H1 (cell line): ENCODE results near the gene IAPP. TPM values are rescaled to one million over a fixed set of nuclear protein-coding genes. Genes with fewer than 3 reads are reported as not detected.

Source experiments
- CTCF ChIA-PET: fragments of 300-600 bp; sonication (Branson Sonifier 250); formaldehyde crosslinking; loops from one replicate; lab custom pipeline; 2021; ENCODE audit not compliant: partially characterized antibody; lab: Charles Lee
- POLR2A ChIA-PET: fragments of 300-600 bp; sonication (Branson Sonifier 250); formaldehyde crosslinking; loops from one replicate; lab custom pipeline; 2021; ENCODE audit warnings: inconsistent platforms; ENCODE audit not compliant: partially characterized antibody; lab: Charles Lee
- DNase-seq, 2 experiments: peaks; one replicate each; pipeline versions ENCODE4 v3.0.0 to v3.0.0-alpha.2; 2010 to 2022; ENCODE audit warnings: low spot score in 2 of 2, low read depth in 1 of 2, mixed read lengths in 1 of 2
- FAIRE-seq: peaks from 2 replicates; lab custom pipeline; 2011; peaks lifted over from hg19 to GRCh38; lab: Jason Lieb, UNC
- H2AFZ ChIP-seq: 2 replicates; pipeline ENCODE4 v1.8.1; 2012; ENCODE audit warnings: low read length, inconsistent platforms
- H2AK5ac ChIP-seq: 2 replicates; pipeline ENCODE4 v1.6.1; 2013; ENCODE audit warnings: low read depth, low read length
- H2BK120ac ChIP-seq: replicated peaks from 2 replicates; pipeline ENCODE3; 2013; ENCODE audit warnings: low read depth, low read length, inconsistent platforms
- H2BK12ac ChIP-seq: 2 replicates; pipeline ENCODE4 v1.6.1; 2013; ENCODE audit warnings: low read depth, low read length
- H2BK15ac ChIP-seq: 2 replicates; pipeline ENCODE4 v1.6.1; 2013; ENCODE audit warnings: low read length
- H2BK20ac ChIP-seq: 2 replicates; pipeline ENCODE4 v1.6.1; 2013; ENCODE audit warnings: low read length
- H2BK5ac ChIP-seq: 2 replicates; pipeline ENCODE4 v1.6.1; 2013; ENCODE audit warnings: low read depth, low read length
- H3K14ac ChIP-seq: 2 replicates; pipeline ENCODE4 v1.6.1; 2013; ENCODE audit warnings: inconsistent platforms; ENCODE audit not compliant: insufficient read length
- H3K18ac ChIP-seq: 2 replicates; pipeline ENCODE4 v1.6.1; 2013; ENCODE audit warnings: low read length; ENCODE audit errors: extremely low read depth
- H3K23ac ChIP-seq: 2 replicates; pipeline ENCODE4 v1.6.1; 2013; ENCODE audit warnings: inconsistent platforms; ENCODE audit not compliant: insufficient read length
- H3K23me2 ChIP-seq: 2 replicates; pipeline ENCODE4 v1.6.1; 2013; ENCODE audit warnings: low read depth, low read length
- H3K27ac ChIP-seq: 2 replicates; pipeline ENCODE4 v1.6.1; 2011; ENCODE audit warnings: low read depth, low read length, inconsistent platforms
- H3K27me3 ChIP-seq, 4 experiments: replicated peaks in 1 of 4; 1 replicate in 1 of 4; 2 replicates in 3 of 4; pipeline versions ENCODE4 v1.6.1 to v1.8.1; 2011 to 2013; ENCODE audit warnings: low read length in 3 of 4, mild to moderate bottlenecking in 3 of 4, inconsistent platforms in 2 of 4, mixed read lengths in 2 of 4, moderate library complexity in 1 of 4; ENCODE audit not compliant: control insufficient read depth in 3 of 4, insufficient read depth in 3 of 4; ENCODE audit errors: extremely low read depth in 1 of 4
- H3K36me3 ChIP-seq, 4 experiments: 2 replicates each; pipeline versions ENCODE4 v1.6.1 to v1.8.1; 2011 to 2013; ENCODE audit warnings: mild to moderate bottlenecking in 4 of 4, low read length in 3 of 4, moderate library complexity in 2 of 4, control low read depth in 1 of 4, inconsistent platforms in 1 of 4; ENCODE audit not compliant: insufficient read depth in 4 of 4, control insufficient read depth in 2 of 4
- H3K4ac ChIP-seq: replicated peaks from 2 replicates; pipeline ENCODE3; 2013; ENCODE audit warnings: low read length, low read depth, mixed read lengths, inconsistent platforms; ENCODE audit not compliant: insufficient read length
- H3K4me1 ChIP-seq, 4 experiments: replicated peaks in 1 of 4; 1 replicate in 1 of 4; 2 replicates in 3 of 4; pipeline versions ENCODE4 v1.6.1 to v1.8.1; 2011 to 2013; ENCODE audit warnings: low read length in 3 of 4, inconsistent platforms in 2 of 4, mixed read lengths in 1 of 4; ENCODE audit not compliant: insufficient read depth in 4 of 4, control insufficient read depth in 3 of 4
- H3K4me2 ChIP-seq, 2 experiments: 2 replicates each; pipeline versions ENCODE4 v1.6.1 to v1.8.1; 2011 to 2013; ENCODE audit warnings: low read depth in 2 of 2, low read length in 2 of 2, control low read depth in 1 of 2, inconsistent platforms in 1 of 2, mild to moderate bottlenecking in 1 of 2; ENCODE audit not compliant: insufficient read depth in 1 of 2
- H3K4me3 ChIP-seq, 4 experiments: fragments of 200-600, 300-600 bp in 1 of 4; sonication (generic), shearing (Covaris generic), sonication (Bioruptor Twin) in 1 of 4; 2 replicates each; pipeline versions ENCODE4 v1.5.1 to v1.8.1; 2011 to 2016; ENCODE audit warnings: low read length in 4 of 4, low read depth in 3 of 4, control low read depth in 2 of 4, inconsistent platforms in 2 of 4, mild to moderate bottlenecking in 2 of 4, mixed read lengths in 1 of 4, moderate library complexity in 1 of 4; ENCODE audit not compliant: insufficient read depth in 2 of 4; ENCODE audit errors: extremely low read depth in 1 of 4
- H3K56ac ChIP-seq: replicated peaks from 2 replicates; pipeline ENCODE3; 2013; ENCODE audit warnings: low read depth, mild to moderate bottlenecking, mixed read lengths, low read length, inconsistent platforms; ENCODE audit not compliant: insufficient read length
- H3K79me1 ChIP-seq: 2 replicates; pipeline ENCODE4 v1.6.1; 2013; ENCODE audit warnings: low read depth, low read length, control low read depth
- H3K79me2 ChIP-seq, 2 experiments: 2 replicates each; pipeline versions ENCODE4 v1.6.1 to v1.8.1; 2012 to 2013; ENCODE audit warnings: low read length in 2 of 2, mild to moderate bottlenecking in 2 of 2, inconsistent platforms in 1 of 2; ENCODE audit not compliant: insufficient read depth in 2 of 2, control insufficient read depth in 1 of 2
- H3K9ac ChIP-seq, 4 experiments: replicated peaks in 1 of 4; 1 replicate in 1 of 4; 2 replicates in 3 of 4; pipeline versions ENCODE4 v1.6.1 to v1.8.1; 2011 to 2013; ENCODE audit warnings: low read depth in 3 of 4, low read length in 3 of 4, control low read depth in 2 of 4, mild to moderate bottlenecking in 2 of 4, moderate library complexity in 2 of 4, inconsistent platforms in 1 of 4; ENCODE audit errors: extremely low read depth in 1 of 4
- H3K9me3 ChIP-seq, 2 experiments: 2 replicates each; pipeline versions ENCODE4 v1.6.1 to v1.8.1; 2012 to 2013; ENCODE audit warnings: mild to moderate bottlenecking in 2 of 2, moderate library complexity in 2 of 2, control low read depth in 1 of 2, inconsistent platforms in 1 of 2, low read depth in 1 of 2, low read length in 1 of 2, mixed read lengths in 1 of 2; ENCODE audit not compliant: insufficient read depth in 2 of 2
- H4K20me1 ChIP-seq, 2 experiments: replicated peaks in 1 of 2; 2 replicates each; pipeline versions ENCODE3 to v1.8.1; 2011 to 2013; ENCODE audit warnings: inconsistent platforms in 2 of 2, low read length in 2 of 2, mild to moderate bottlenecking in 1 of 2; ENCODE audit not compliant: insufficient read depth in 2 of 2, control insufficient read depth in 1 of 2
- H4K5ac ChIP-seq: 2 replicates; pipeline ENCODE4 v1.6.1; 2013; ENCODE audit warnings: low read length, low read depth, mixed read lengths, inconsistent platforms; ENCODE audit not compliant: insufficient read length
- H4K8ac ChIP-seq: 2 replicates; pipeline ENCODE4 v1.8.0; 2013; ENCODE audit warnings: mild to moderate bottlenecking, moderate library complexity, low read length, inconsistent platforms; ENCODE audit not compliant: insufficient read depth; ENCODE audit errors: extremely low read depth
- H4K91ac ChIP-seq: replicated peaks from 2 replicates; pipeline ENCODE3; 2013; ENCODE audit warnings: low read length, mixed read lengths, inconsistent platforms; ENCODE audit not compliant: insufficient read length
- BCL11A ChIP-seq, 2 experiments: IDR thresholded peaks; one replicate each; pipeline ENCODE4 v1.6.1; 2011; ENCODE audit warnings: low read depth in 2 of 2, low read length in 2 of 2, mild to moderate bottlenecking in 2 of 2
- EP300 ChIP-seq, 2 experiments: IDR thresholded peaks; 1 replicate in 1 of 2; 2 replicates in 1 of 2; pipeline ENCODE4 v1.6.1; 2011 to 2012; ENCODE audit warnings: low read depth in 2 of 2, low read length in 2 of 2, mild to moderate bottlenecking in 2 of 2, borderline replicate concordance in 1 of 2, inconsistent platforms in 1 of 2, moderate library complexity in 1 of 2
- HDAC2 ChIP-seq, 2 experiments: fragments of 300-600 bp in 1 of 2; sonication (generic) in 1 of 2; IDR thresholded peaks; 2 replicates each; pipeline ENCODE4 v1.6.1; 2011 to 2012; ENCODE audit warnings: low read depth in 2 of 2, low read length in 2 of 2, mild to moderate bottlenecking in 2 of 2, moderate library complexity in 2 of 2, borderline replicate concordance in 1 of 2, inconsistent platforms in 1 of 2
- MAFK ChIP-seq: IDR thresholded peaks from 2 replicates; pipeline ENCODE4 v1.6.1; 2012; ENCODE audit warnings: low read depth, mild to moderate bottlenecking, improper control_type of control experiment, low read length
- NRF1 ChIP-seq: IDR thresholded peaks from 2 replicates; pipeline ENCODE4 v1.6.1; 2011; ENCODE audit warnings: mild to moderate bottlenecking, low read depth, low read length, improper control_type of control experiment
- RXRA ChIP-seq: IDR thresholded peaks from 2 replicates; pipeline ENCODE4 v1.6.1; 2011; ENCODE audit warnings: low read depth, mild to moderate bottlenecking, low read length, moderate library complexity; ENCODE audit not compliant: insufficient read depth
- TAF1 ChIP-seq: IDR thresholded peaks from 2 replicates; pipeline ENCODE4 v1.6.1; 2011; ENCODE audit warnings: mild to moderate bottlenecking, low read depth, low read length
- ZNF274 ChIP-seq: IDR thresholded peaks from 2 replicates; pipeline ENCODE4 v1.7.0; 2012; ENCODE audit warnings: low read length, borderline replicate concordance; ENCODE audit errors: extremely low read depth
- WGBS, 2 experiments: shearing (Covaris generic) in 1 of 2; methylation state at CpG; one replicate each; pipeline versions ENCODE4 v1.1.6 to v1.1.7; 2013 to 2015; ENCODE audit warnings: low lambda C conversion rate in 2 of 2, mixed read lengths in 2 of 2, inconsistent platforms in 1 of 2, low coverage in 1 of 2, missing lambda C conversion rate in 1 of 2; ENCODE audit not compliant: insufficient replicate concordance in 2 of 2, insufficient coverage in 1 of 2, insufficient read length in 1 of 2; ENCODE audit errors: extremely low coverage in 1 of 2, missing lambda C conversion rate in 1 of 2; 5-methylcytosine and 5-hydroxymethylcytosine counted together
- polyA plus RNA-seq, 7 experiments: library from polyadenylated mRNA; depleted of rRNA in 3 of 7; stranded (reverse) in 5 of 7; unstranded in 2 of 7; fragments of >200 nt in 5 of 7; fragments of 200-250 nt in 2 of 7; gene quantifications; 1 replicate in 5 of 7; 2 replicates in 1 of 7; 4 replicates in 1 of 7; pipeline versions ENCODE4 v1.2.1 to v1.2.3, GENCODE V29; 2011 to 2013; ENCODE audit warnings: missing spikeins in 2 of 7, mixed read lengths in 2 of 7
- total RNA-seq: library from RNA; stranded (reverse); fragmentation: NEBNext Ultra II Directional; extraction: Animal tissue kit (Norgen Biotek cat#: 25700); gene quantifications from 2 replicates; pipeline ENCODE4 v1.2.1, GENCODE V29; 2021

Gene IAPP
- total and polyA plus RNA-seq, 2 of the 8 experiments (the other 6 are each of a cell fraction or from before 2014, with no cell fraction given) = not detected

DNA sequence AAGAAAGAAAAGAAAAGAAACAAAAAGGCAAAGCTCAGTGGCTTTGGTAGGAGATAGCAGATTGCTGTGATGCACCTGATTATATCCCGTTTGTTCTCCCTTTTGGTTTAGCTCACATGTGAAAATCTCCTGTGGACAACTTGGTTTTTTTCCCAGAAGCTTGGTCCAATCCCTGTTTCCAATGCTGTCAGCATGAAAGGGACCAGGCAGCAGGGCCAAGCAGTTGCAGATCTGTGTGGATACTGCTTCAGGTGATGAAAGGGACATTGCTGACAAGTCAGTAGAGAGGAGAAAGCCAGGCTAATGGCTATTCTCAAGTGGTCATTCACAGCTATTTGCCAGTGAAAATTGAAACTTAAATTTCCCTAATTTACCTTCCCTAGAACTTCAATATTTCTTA, 19.2 kb upstream of the IAPP start:
- WGBS, 2 experiments = 85% methylated on average over 1 of the region's 1 CpG; no CpG with 5 or more reads in 1 of the 2 experiments
- Histone ChIP-seq H3K4me2 (no peak overlapping the region), H3K23me2 (no peaks in the 10 kb centered on the region), H2BK12ac (no peak overlapping the region), H3K79me1 (no peaks in the 10 kb centered on the region), H3K56ac (no peak overlapping the region), H3K4me3 (no peak overlapping the region), H2BK5ac (no peak overlapping the region), H3K4me1 (peaks cover 0 to 4% (median 1%) of the 10 kb centered on the region in 4 experiments; a peak in 1 of 7 replicates), H3K9ac (no peak overlapping the region), H3K27ac (no peak overlapping the region), H3K14ac (no peak overlapping the region), H3K36me3 (no peaks in the 10 kb centered on the region), H3K9me3 (no peaks in the 10 kb centered on the region), H3K23ac (no peak overlapping the region), H4K20me1 (no peaks in the 10 kb centered on the region), H3K27me3 (no peaks in the 10 kb centered on the region), H2BK120ac (no peak overlapping the region), H4K91ac (no peak overlapping the region), H3K18ac (no peak overlapping the region), H4K8ac (no peak overlapping the region), H2AK5ac (no peak overlapping the region), H2BK20ac (no peak overlapping the region), H3K79me2 (no peaks in the 10 kb centered on the region), H3K4ac (no peak overlapping the region), H2AFZ (peak overlapping the region; percentile 52; the same call in 1 of the 2 replicates), H2BK15ac (no peak overlapping the region), H4K5ac (no peak overlapping the region)
- ChIA-PET POLR2A (interaction anchor here (0.6 to 1.2 kb wide), 3 partner anchors 13 to 86 kb away, joined by 3 to 4 read pairs (median 3); no protein-coding TSS in a partner anchor), CTCF (no interaction called here)
- no peak for FAIRE-seq
- TF ChIP-seq MAFK = no peak
- no peak for TF ChIP-seq ZNF274
- no peak for TF ChIP-seq BCL11A (IDR thresholded peaks at IDR 0.05; ENCODE audit: low read depth in 2 of 2, low read length in 2 of 2)
- no peak for TF ChIP-seq EP300 (IDR thresholded peaks at IDR 0.05; ENCODE audit: borderline replicate concordance in 1 of 2, low read depth in 2 of 2, low read length in 2 of 2)
- no peak for TF ChIP-seq NRF1
- TF ChIP-seq HDAC2 (IDR thresholded peaks at IDR 0.05; ENCODE audit: borderline replicate concordance in 1 of 2, low read depth in 2 of 2, low read length in 2 of 2) = no peak
- TF ChIP-seq TAF1 = no peak
- no peak for TF ChIP-seq RXRA
- DNase-seq = no peak
